MM.1S (cell line): ENCODE measurements around the gene C9.
A peak's percentile ranks its signal among the peaks of the same experiment; 100 is the strongest.

Experiments
- DNase-seq: peaks from one replicate; pipeline ENCODE4 v3.0.0-alpha.2; 2015
- H2AFZ ChIP-seq: fragments of 300-600 bp; sonication (generic); 2 replicates; pipeline ENCODE4 v1.6.0; 2016; ENCODE audit warnings: antibody characterized with exemption, low read length
- H3F3A ChIP-seq: fragments of 300-600 bp; sonication (generic); 2 replicates; pipeline ENCODE4 v1.6.1; 2016; ENCODE audit warnings: mild to moderate bottlenecking, antibody characterized with exemption, low read length, moderate library complexity, mixed read lengths; ENCODE audit not compliant: insufficient read depth
- H3K27ac ChIP-seq: fragments of 300-600 bp; sonication (generic); 2 replicates; pipeline ENCODE4 v1.5.1; 2016; ENCODE audit warnings: mild to moderate bottlenecking, low read length
- H3K27me3 ChIP-seq: fragments of 300-600 bp; sonication (generic); replicated peaks from 2 replicates; pipeline ENCODE4 v1.6.0; 2016; ENCODE audit warnings: low read length; ENCODE audit not compliant: insufficient read depth
- H3K36me3 ChIP-seq: fragments of 300-600 bp; sonication (generic); replicated peaks from 2 replicates; pipeline ENCODE4 v1.6.1; 2016; ENCODE audit warnings: mild to moderate bottlenecking, low read length, mixed read lengths; ENCODE audit not compliant: insufficient read depth
- H3K4me1 ChIP-seq: fragments of 300-600 bp; sonication (generic); 2 replicates; pipeline ENCODE4 v1.6.1; 2016; ENCODE audit warnings: low read length, mixed read lengths
- H3K4me2 ChIP-seq: fragments of 300-600 bp; sonication (generic); 2 replicates; pipeline ENCODE4 v1.6.0; 2016; ENCODE audit warnings: low read depth, low read length
- H3K4me3 ChIP-seq: fragments of 300-600 bp; sonication (generic); 2 replicates; pipeline ENCODE4 v1.5.1; 2016; ENCODE audit warnings: low read length, mixed read lengths
- H3K79me2 ChIP-seq: fragments of 300-600 bp; sonication (generic); 2 replicates; pipeline ENCODE4 v1.6.1; 2016; ENCODE audit warnings: mixed run types, low read length, mixed read lengths
- H3K9ac ChIP-seq: fragments of 300-600 bp; sonication (generic); 2 replicates; pipeline ENCODE4 v1.6.1; 2016; ENCODE audit warnings: low read length, mixed read lengths
- H3K9me2 ChIP-seq: fragments of 300-600 bp; sonication (generic); replicated peaks from 2 replicates; pipeline ENCODE4 v1.6.1; 2016; ENCODE audit warnings: mild to moderate bottlenecking, low read length, mixed read lengths; ENCODE audit not compliant: insufficient read depth
- H3K9me3 ChIP-seq: fragments of 300-600 bp; sonication (generic); replicated peaks from 2 replicates; pipeline ENCODE4 v1.6.1; 2016; ENCODE audit warnings: mild to moderate bottlenecking, low read length, mixed read lengths; ENCODE audit not compliant: insufficient read depth
- H4K20me1 ChIP-seq: fragments of 300-600 bp; sonication (generic); 2 replicates; pipeline ENCODE4 v1.6.1; 2016; ENCODE audit warnings: mild to moderate bottlenecking, low read length, moderate library complexity, mixed read lengths; ENCODE audit not compliant: insufficient read depth
- CTCF ChIP-seq: fragments of 300-600 bp; sonication (generic); IDR thresholded peaks from 2 replicates; pipeline ENCODE4 v1.5.1; 2016; ENCODE audit warnings: antibody characterized with exemption, low read length, mixed read lengths
- EZH2 ChIP-seq: fragments of 300-600 bp; sonication (generic); optimal IDR thresholded peaks from 2 replicates; pipeline ENCODE3; 2017; ENCODE audit warnings: low read depth, mild to moderate bottlenecking, antibody characterized with exemption, low read length, mixed read lengths
- EZH2phosphoT487 ChIP-seq: fragments of 300-600 bp; sonication (generic); IDR thresholded peaks from 2 replicates; pipeline ENCODE4 v1.6.1; 2018; ENCODE audit warnings: antibody characterized with exemption, low read length

The C9 gene

GRCh38 chr5:39376293-39376714, 12.0 kb upstream of the C9 start:
- Histone ChIP-seq H3K4me3 (no peak overlapping the region), H3K36me3 (no peaks in the 10 kb centered on the region)

GRCh38 chr5:39373791-39374190, 9.5 kb upstream of the C9 start:
- DNase-seq, result no peak
- Histone ChIP-seq H3K36me3 (no peaks in the 10 kb centered on the region), H3K9ac (no peak overlapping the region), H3K9me2 (no peaks in the 10 kb centered on the region), H3K27me3 (no peaks in the 10 kb centered on the region), H4K20me1 (no peaks in the 10 kb centered on the region), H2AFZ (no peak overlapping the region), H3K4me3 (no peak overlapping the region), H3K27ac (no peak overlapping the region), H3F3A (no peaks in the 10 kb centered on the region), H3K9me3 (no peaks in the 10 kb centered on the region), H3K4me2 (no peak overlapping the region), H3K79me2 (no peaks in the 10 kb centered on the region), H3K4me1 (0 out of 2 replicates have a peak, but pooled peaks cover 3% of the 10 kb centered on the region)
- TF ChIP-seq EZH2phosphoT487, result no peak

More at GRCh38 chr5:39376293-39376714, 12.0 kb upstream of the C9 start:
- 0 out of 2 replicates have a peak overlapping the region, but pooled peaks have one; percentile 7 for H2AFZ ChIP-seq
- peak; percentile 72 for DNase-seq
- H3K9me3 ChIP-seq, result no peaks in the 10 kb centered on the region
- 0 out of 2 replicates have a peak, but pooled peaks cover 3% of the 10 kb centered on the region for H3K4me1 ChIP-seq
- no peaks in the 10 kb centered on the region for H3K9me2 ChIP-seq
- H3K4me2 ChIP-seq, result no peak overlapping the region
- no peak overlapping the region for H3K9ac ChIP-seq
- no peaks in the 10 kb centered on the region for H3K27me3 ChIP-seq
- TF ChIP-seq EZH2phosphoT487 (no peak), CTCF (peak; percentile 91)
- no peaks in the 10 kb centered on the region for H3K79me2 ChIP-seq
- H4K20me1 ChIP-seq, result no peaks in the 10 kb centered on the region
- no peaks in the 10 kb centered on the region for H3F3A ChIP-seq
- H3K27ac ChIP-seq, result no peak overlapping the region

- Histone ChIP-seq H3K4me1 (0 out of 2 replicates have a peak, but pooled peaks cover 3% of the 10 kb centered on the region), H3K36me3 (no peaks in the 10 kb centered on the region), H3K4me2 (no peak overlapping the region), H3K79me2 (no peaks in the 10 kb centered on the region), H3F3A (no peaks in the 10 kb centered on the region), H3K9ac (no peak overlapping the region), H3K9me3 (no peaks in the 10 kb centered on the region), H3K27ac (no peak overlapping the region), H4K20me1 (no peaks in the 10 kb centered on the region), H3K27me3 (no peaks in the 10 kb centered on the region), H2AFZ (no peak overlapping the region), H3K4me3 (no peak overlapping the region), H3K9me2 (no peaks in the 10 kb centered on the region)
- DNase-seq, result no peak
- TF ChIP-seq EZH2phosphoT487, result no peak
- no peak for TF ChIP-seq EZH2
- TF ChIP-seq CTCF, result no peak
These were observed 7.0 kb upstream of the C9 start for GRCh38 chr5:39371367-39371635.

GRCh38 chr5:39370555-39371366, 6.5 kb upstream of the C9 start:
- H4K20me1 ChIP-seq, result no peaks in the 10 kb centered on the region
- H3K27ac ChIP-seq, result no peak overlapping the region
- no peaks in the 10 kb centered on the region for H3K36me3 ChIP-seq
- no peak for DNase-seq
- no peaks in the 10 kb centered on the region for H3K9me2 ChIP-seq
- no peaks in the 10 kb centered on the region for H3K27me3 ChIP-seq
- H2AFZ ChIP-seq, result no peak overlapping the region
- H3K9ac ChIP-seq, result no peak overlapping the region
- H3K79me2 ChIP-seq, result no peaks in the 10 kb centered on the region
- H3K4me1 ChIP-seq, result 0 out of 2 replicates have a peak, but pooled peaks cover 3% of the 10 kb centered on the region
- no peak overlapping the region for H3K4me3 ChIP-seq
- TF ChIP-seq EZH2 (no peak), EZH2phosphoT487 (no peak), CTCF (no peak)
- H3F3A ChIP-seq, result no peaks in the 10 kb centered on the region
- H3K9me3 ChIP-seq, result no peaks in the 10 kb centered on the region
- H3K4me2 ChIP-seq, result no peak overlapping the region
